ENCODE measurements around the gene TMEM43. TPM values are rescaled to one million over a fixed set of nuclear protein-coding genes. Genes with fewer than 3 reads are reported as not detected.

TMEM43 gene
- polyA plus RNA-seq, 3 donors, result 55.4 to 69.7 (median 66.7) TPM

DNA sequence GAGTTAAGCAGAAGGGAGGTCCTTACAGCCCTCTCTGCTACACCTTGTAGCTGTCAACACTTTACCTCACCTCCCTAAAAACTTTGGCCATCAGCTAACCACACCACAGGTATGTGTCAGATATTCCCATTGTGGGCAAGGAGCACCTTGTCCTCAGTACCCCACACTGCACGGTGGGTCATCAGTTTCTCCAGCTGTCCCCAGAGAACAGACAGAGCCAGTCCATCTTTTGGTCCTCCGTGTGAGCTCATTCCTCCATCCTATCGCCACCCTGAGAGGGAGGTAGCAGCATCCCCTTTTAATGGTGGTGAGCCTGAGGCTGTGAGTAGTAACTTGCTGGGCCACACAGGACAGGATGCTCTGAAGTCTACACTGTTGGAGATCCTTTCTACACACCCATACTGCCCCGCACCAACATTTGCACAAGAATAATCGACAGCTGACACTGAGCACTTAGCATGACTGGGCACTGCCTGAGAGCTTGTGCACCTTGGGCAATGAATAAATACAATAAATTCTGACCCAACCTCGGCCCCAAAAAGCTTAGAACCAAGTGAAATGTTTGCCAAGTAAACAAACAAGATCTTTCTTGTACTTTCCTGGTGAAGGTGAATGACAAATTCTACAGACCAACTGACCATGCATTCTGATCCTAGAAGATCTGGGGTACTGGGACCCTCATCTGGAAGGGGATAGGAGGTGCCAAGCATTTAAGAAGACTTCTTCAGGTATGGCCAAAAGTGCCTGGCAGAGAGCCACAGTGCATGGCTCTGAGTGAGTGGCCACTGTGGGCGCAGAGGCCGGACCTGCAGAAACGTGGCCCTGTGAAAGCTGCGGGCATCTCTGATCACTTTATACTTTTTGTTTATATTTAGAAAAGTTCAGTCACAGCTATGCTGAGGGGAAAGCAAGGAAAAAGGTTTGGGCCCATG lies 7.1 kb upstream of the TMEM43 start:
- H3K4me1 Mint-ChIP-seq, result peaks cover 15% of the 10 kb centered on the region
- Histone ChIP-seq H3K4me3 (replicated peaks in 1 of 3; ENCODE audit: low read depth in 2 of 3, low read length in 3 of 3) (no peak overlapping the region), H3K36me3 (replicated peaks in 1 of 2; ENCODE audit: control insufficient read depth in 1 of 2, insufficient read depth in 2 of 2, low read length in 2 of 2) (peaks cover 46 to 83% of the 10 kb centered on the region in 2 donors), H3K4me1 (ENCODE audit: control insufficient read depth in 1 of 2, insufficient read depth in 2 of 2, low read length in 2 of 2) (no peaks in the 10 kb centered on the region), H3K27me3 (ENCODE audit: control insufficient read depth in 2 of 2, insufficient read depth in 2 of 2, low read length in 2 of 2) (no peaks in the 10 kb centered on the region), H3K9ac (ENCODE audit: insufficient read depth, low read length, poor library complexity, severe bottlenecking) (no peak overlapping the region), H3K27ac (ENCODE audit: low read depth in 1 of 2, low read length in 2 of 2) (no peak overlapping the region), H3K9me3 (replicated peaks in 1 of 2; ENCODE audit: control insufficient read depth in 1 of 2, insufficient read depth in 1 of 2, low read length in 2 of 2) (no peaks in the 10 kb centered on the region), H4K20me1 (ENCODE audit: insufficient read depth, low read length) (peaks cover 13% of the 10 kb centered on the region), H2AFZ (ENCODE audit: insufficient read depth, low read depth, low read length, poor library complexity, severe bottlenecking) (no peak overlapping the region), H3K79me2 (ENCODE audit: insufficient read depth, low read length) (peaks cover 5% of the 10 kb centered on the region), H3K4me2 (replicated peaks; ENCODE audit: extremely low read depth, low read length, poor library complexity, severe bottlenecking) (no peak overlapping the region)
- DNase-seq, result no peak
- WGBS (ENCODE audit: insufficient coverage), result 89% methylated on average over 4 of the region's 10 CpGs
- no peak overlapping the region for H3K4me3 Mint-ChIP-seq
- peaks cover 0 to 2% (median 0%) of the 10 kb centered on the region in 7 donors for H3K9me3 Mint-ChIP-seq
- H3K27me3 Mint-ChIP-seq (ENCODE audit: low read depth in 3 of 3), result peaks cover 0 to 3% (median 0%) of the 10 kb centered on the region in 3 donors
- peaks cover 69 to 74% of the 10 kb centered on the region in 2 donors for H3K36me3 Mint-ChIP-seq
- TF ChIP-seq, protein P1, sequence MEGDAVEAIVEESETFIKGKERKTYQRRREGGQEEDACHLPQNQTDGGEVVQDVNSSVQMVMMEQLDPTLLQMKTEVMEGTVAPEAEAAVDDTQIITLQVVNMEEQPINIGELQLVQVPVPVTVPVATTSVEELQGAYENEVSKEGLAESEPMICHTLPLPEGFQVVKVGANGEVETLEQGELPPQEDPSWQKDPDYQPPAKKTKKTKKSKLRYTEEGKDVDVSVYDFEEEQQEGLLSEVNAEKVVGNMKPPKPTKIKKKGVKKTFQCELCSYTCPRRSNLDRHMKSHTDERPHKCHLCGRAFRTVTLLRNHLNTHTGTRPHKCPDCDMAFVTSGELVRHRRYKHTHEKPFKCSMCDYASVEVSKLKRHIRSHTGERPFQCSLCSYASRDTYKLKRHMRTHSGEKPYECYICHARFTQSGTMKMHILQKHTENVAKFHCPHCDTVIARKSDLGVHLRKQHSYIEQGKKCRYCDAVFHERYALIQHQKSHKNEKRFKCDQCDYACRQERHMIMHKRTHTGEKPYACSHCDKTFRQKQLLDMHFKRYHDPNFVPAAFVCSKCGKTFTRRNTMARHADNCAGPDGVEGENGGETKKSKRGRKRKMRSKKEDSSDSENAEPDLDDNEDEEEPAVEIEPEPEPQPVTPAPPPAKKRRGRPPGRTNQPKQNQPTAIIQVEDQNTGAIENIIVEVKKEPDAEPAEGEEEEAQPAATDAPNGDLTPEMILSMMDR (IDR thresholded peaks at IDR 0.05), result no peak
- H3K27ac Mint-ChIP-seq, result peak overlapping the region in 3 of 7 donors; percentile 2 to 28 (median 19)
- intact Hi-C loops (cut with micrococcal nuclease), result no loop called here

DNA sequence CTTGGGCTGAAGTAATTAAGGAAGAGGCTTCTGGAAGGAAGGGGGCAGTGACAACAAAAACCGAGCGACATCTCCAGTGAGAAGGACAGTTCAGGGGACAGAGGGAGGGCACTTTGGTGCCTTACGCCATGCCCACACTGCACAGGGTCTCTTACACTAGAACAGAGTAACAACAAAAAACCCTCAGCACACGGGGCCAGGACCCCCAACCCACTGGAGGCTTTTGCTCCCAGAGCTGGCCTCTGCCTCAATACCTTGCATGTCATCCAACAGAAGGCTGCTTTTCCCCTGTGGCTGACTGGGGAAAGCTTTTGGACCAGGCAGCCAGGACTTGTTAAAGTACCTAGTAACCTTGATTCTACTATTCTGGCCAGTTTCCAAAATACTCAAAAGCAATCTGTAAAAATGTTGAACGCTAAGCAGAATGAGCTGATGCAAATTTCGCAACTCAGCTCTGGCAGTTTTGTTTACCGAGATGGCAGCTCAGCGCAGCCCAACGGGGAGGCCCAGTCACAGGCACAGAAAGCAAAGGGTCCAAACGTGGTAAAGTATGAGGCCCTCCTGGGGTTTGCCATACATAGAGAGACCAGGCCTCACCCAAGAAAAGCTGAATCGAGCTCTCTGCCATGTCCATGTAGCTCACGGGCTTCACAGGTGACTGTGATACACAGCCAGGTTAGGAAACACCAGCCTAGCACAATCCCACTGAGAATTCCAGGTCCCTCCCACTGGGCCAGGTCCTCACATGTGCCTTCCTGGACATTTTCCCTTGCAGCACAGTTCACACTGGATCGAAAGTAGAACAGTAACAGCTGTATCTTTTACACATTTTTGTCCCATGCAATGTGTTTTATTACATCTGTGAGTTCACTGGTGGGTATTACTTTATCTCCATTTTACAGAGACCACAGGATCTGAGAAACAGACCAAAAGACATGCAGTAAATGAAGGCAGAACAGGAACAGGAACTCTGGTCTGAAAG lies 6.2 kb upstream of the TMEM43 start:
- WGBS (ENCODE audit: insufficient coverage), result 45% methylated on average over 9 of the region's 13 CpGs
- Histone ChIP-seq H3K4me1 (ENCODE audit: control insufficient read depth in 1 of 2, insufficient read depth in 2 of 2, low read length in 2 of 2) (peaks cover 4 to 6% of the 10 kb centered on the region in 2 donors), H3K4me3 (replicated peaks in 1 of 3; ENCODE audit: low read depth in 2 of 3, low read length in 3 of 3) (no peak overlapping the region), H3K27ac (ENCODE audit: low read depth in 1 of 2, low read length in 2 of 2) (peak overlapping the region in 1 of 2 donors; percentile 7), H4K20me1 (ENCODE audit: insufficient read depth, low read length) (peaks cover 18% of the 10 kb centered on the region), H3K9ac (ENCODE audit: insufficient read depth, low read length, poor library complexity, severe bottlenecking) (peak overlapping the region; percentile 13), H2AFZ (ENCODE audit: insufficient read depth, low read depth, low read length, poor library complexity, severe bottlenecking) (no peak overlapping the region), H3K9me3 (replicated peaks in 1 of 2; ENCODE audit: control insufficient read depth in 1 of 2, insufficient read depth in 1 of 2, low read length in 2 of 2) (no peaks in the 10 kb centered on the region), H3K79me2 (ENCODE audit: insufficient read depth, low read length) (peaks cover 15% of the 10 kb centered on the region), H3K4me2 (replicated peaks; ENCODE audit: extremely low read depth, low read length, poor library complexity, severe bottlenecking) (no peak overlapping the region), H3K27me3 (ENCODE audit: control insufficient read depth in 2 of 2, insufficient read depth in 2 of 2, low read length in 2 of 2) (no peaks in the 10 kb centered on the region), H3K36me3 (replicated peaks in 1 of 2; ENCODE audit: control insufficient read depth in 1 of 2, insufficient read depth in 2 of 2, low read length in 2 of 2) (peaks cover 39 to 74% of the 10 kb centered on the region in 2 donors)
- TF ChIP-seq, protein P1 (IDR thresholded peaks at IDR 0.05), result no peak
- Mint-ChIP-seq H3K27me3 (ENCODE audit: low read depth in 3 of 3) (peaks cover 0 to 3% (median 0%) of the 10 kb centered on the region in 3 donors), H3K4me3 (no peak overlapping the region), H3K9me3 (peaks cover 0 to 2% (median 0%) of the 10 kb centered on the region in 7 donors), H3K27ac (peak overlapping the region in 3 of 7 donors; percentile 28 to 69 (median 37)), H3K4me1 (peaks cover 21% of the 10 kb centered on the region), H3K36me3 (peaks cover 61 to 65% of the 10 kb centered on the region in 2 donors)
- no peak for DNase-seq
- intact Hi-C loops (cut with micrococcal nuclease), result no loop called here

Data from CD14-positive monocyte (primary cell).